ENCODE data around the gene PLEKHA6. TPM values are rescaled to one million over a fixed set of nuclear protein-coding genes. Genes with fewer than 3 reads are reported as not detected.

The PLEKHA6 gene
- total and polyA plus RNA-seq, 2 of the 8 experiments (the other 6 are each of a cell fraction or from before 2014, with no cell fraction given), result 4.8 to 20.2 TPM

DNA sequence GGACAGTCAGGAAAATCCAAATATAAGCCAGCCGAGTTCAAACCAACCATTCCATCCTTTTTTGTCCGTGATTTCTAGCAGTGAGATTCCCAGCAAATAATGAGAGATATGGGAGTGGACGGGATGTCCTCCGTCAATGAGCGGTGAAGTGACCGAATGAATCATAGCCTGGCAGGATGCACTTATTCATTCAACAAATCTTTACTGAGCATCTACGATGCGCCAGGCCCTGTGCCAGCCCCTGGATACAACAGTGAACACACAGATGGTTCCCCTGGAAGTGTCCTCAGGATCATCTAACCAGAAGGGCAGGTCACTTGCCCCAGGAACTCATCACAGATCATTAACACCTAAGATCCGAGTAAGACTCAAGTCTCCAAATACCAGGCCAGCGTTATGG, 8.2 kb upstream of the PLEKHA6 start (continued):
- no peak for TF ChIP-seq GABPA (IDR thresholded peaks at IDR 0.05; ENCODE audit: borderline replicate concordance, insufficient read depth, low read length)
- TF ChIP-seq SAP30 (IDR thresholded peaks at IDR 0.05; ENCODE audit: insufficient read depth, insufficient replicate concordance, low read length), result no peak
- no peak for TF ChIP-seq TEAD4 (IDR thresholded peaks at IDR 0.05; ENCODE audit: low read depth, low read length)
